ENCODE measurements around the gene CPXM1. TPM values are rescaled to one million over a fixed set of nuclear protein-coding genes. Genes with fewer than 3 reads are reported as not detected.

CPXM1 gene
- total RNA-seq, 1 donor from 2014 or later: 155 TPM

GRCh38 chr20:2807019-2807418, 6.6 kb upstream of the CPXM1 start:
- TF ChIP-seq, protein P1, sequence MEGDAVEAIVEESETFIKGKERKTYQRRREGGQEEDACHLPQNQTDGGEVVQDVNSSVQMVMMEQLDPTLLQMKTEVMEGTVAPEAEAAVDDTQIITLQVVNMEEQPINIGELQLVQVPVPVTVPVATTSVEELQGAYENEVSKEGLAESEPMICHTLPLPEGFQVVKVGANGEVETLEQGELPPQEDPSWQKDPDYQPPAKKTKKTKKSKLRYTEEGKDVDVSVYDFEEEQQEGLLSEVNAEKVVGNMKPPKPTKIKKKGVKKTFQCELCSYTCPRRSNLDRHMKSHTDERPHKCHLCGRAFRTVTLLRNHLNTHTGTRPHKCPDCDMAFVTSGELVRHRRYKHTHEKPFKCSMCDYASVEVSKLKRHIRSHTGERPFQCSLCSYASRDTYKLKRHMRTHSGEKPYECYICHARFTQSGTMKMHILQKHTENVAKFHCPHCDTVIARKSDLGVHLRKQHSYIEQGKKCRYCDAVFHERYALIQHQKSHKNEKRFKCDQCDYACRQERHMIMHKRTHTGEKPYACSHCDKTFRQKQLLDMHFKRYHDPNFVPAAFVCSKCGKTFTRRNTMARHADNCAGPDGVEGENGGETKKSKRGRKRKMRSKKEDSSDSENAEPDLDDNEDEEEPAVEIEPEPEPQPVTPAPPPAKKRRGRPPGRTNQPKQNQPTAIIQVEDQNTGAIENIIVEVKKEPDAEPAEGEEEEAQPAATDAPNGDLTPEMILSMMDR (IDR thresholded peaks at IDR 0.05; ENCODE audit: unreplicated experiment): no peak
- Mint-ChIP-seq H3K9me3 (peaks cover 15% of the 10 kb centered on the region), H3K27ac (no peak overlapping the region), H3K27me3 (ENCODE audit: low read depth) (peaks cover 57% of the 10 kb centered on the region), H3K4me1 (peaks cover 9% of the 10 kb centered on the region), H3K4me3 (no peak overlapping the region), H3K36me3 (no peaks in the 10 kb centered on the region)
- no peak for DNase-seq (ENCODE audit: low spot score in 2 of 2, unreplicated experiment in 2 of 2)

DNA sequence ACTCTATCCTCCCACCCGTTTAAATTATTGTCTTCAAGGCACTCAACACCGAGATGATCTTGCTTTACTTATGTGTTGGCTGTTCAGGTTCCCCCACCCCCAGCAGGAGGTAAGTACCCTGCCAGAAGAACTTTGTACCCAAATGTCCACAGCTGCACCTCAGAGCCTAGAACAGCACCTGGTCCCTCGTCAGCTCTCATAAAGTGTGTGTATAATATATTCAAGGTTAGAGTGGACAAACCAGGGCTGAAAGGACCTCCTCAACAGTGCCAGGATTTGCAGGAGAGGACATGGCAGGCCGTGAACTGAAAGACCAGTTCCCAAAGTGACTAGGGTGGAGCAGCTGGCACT, 5.9 kb upstream of the CPXM1 start:
- Mint-ChIP-seq H3K27ac (no peak overlapping the region), H3K27me3 (ENCODE audit: low read depth) (peaks cover 63% of the 10 kb centered on the region), H3K4me3 (no peak overlapping the region), H3K36me3 (no peaks in the 10 kb centered on the region), H3K4me1 (peaks cover 12% of the 10 kb centered on the region), H3K9me3 (peaks cover 10% of the 10 kb centered on the region)
- DNase-seq (ENCODE audit: low spot score in 2 of 2, unreplicated experiment in 2 of 2): no peak
- TF ChIP-seq, protein P1 (IDR thresholded peaks at IDR 0.05; ENCODE audit: unreplicated experiment): no peak

DNA sequence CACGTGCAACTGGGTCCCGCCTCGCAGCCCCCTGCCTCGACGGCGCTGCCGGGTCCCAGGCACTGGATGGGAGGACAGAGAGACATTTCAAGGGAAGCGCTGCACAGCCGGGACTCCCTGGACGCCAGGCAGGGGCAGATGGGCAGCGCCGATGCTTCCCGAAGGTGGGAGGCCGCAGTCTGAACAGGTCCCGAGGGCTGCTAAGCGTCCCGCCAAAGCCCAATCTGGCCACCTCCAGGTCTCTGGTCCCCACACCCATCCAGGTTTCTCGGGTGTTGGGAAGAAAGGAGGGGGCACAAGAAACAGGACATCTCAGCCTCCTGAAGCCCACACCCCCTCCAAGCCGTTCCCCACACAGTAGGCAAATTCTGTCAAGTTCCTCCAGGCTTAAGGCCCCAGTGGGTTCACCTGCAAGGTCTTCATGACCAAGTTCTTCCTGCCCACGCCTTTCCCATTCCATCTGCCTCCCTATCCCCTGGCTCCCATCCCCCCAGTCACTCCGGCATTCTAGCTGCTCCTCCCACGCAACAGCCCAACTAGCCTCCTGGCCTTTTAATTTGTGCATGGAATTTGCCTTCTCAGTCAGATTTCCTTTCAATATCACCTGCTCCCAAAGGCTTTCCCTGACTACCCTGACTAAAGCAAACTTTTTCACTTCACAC, 5.4 kb upstream of the CPXM1 start:
- Mint-ChIP-seq H3K4me3 (no peak overlapping the region), H3K27me3 (ENCODE audit: low read depth) (peaks cover 68% of the 10 kb centered on the region), H3K9me3 (peaks cover 5% of the 10 kb centered on the region), H3K27ac (no peak overlapping the region), H3K36me3 (no peaks in the 10 kb centered on the region), H3K4me1 (peaks cover 17% of the 10 kb centered on the region)
- TF ChIP-seq, protein P1 (IDR thresholded peaks at IDR 0.05; ENCODE audit: unreplicated experiment): no peak
- DNase-seq (ENCODE audit: low spot score in 2 of 2, unreplicated experiment in 2 of 2): no peak

DNA sequence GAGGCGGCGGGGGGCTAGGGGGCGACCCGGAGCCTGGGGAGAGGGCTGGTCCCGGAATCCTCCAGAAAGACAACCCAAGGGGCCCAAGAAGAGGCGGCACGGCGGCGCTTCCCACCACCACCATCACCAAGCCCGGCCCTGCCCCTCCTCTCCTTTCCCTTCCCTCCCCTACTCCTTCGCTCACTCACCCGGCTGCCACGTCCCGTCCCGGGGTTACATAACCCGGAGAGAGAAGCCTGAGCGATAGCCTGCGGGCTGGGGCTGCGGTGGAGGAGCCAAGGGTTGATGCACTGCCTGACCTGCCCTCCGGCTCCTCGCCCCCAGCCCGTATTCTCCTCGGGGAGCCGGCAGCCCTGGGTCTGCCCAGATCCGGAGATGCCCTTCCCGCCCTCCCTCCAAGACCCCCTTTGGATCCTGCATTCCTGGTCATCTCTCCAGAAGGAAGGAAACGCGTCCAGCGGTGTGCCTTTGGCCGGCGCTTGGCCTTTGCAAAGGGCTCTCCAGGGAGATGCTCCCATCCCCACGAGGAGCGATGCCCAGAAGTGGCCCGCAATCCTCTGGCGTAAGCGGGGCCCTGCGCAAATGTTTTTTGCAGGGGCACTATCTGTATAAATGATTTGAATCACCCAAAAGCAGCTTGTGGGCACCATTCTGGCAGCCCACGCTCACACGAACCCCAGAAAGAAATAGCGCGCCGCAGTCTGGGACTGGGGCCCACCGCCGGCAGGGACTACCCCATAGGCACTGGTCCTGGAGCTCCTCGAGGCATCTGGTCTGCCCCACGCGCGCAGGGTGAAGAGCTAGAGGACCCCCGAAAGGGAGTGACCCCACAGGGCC, 4.6 kb upstream of the CPXM1 start:
- H3K36me3 Mint-ChIP-seq: no peaks in the 10 kb centered on the region
- no peak overlapping the region for H3K27ac Mint-ChIP-seq
- TF ChIP-seq, protein P1 (IDR thresholded peaks at IDR 0.05; ENCODE audit: unreplicated experiment): no peak
- DNase-seq (ENCODE audit: low spot score in 2 of 2, unreplicated experiment in 2 of 2): no peak
- H3K4me1 Mint-ChIP-seq: peaks cover 21% of the 10 kb centered on the region
- peaks cover 5% of the 10 kb centered on the region for H3K9me3 Mint-ChIP-seq
- H3K27me3 Mint-ChIP-seq (ENCODE audit: low read depth): peaks cover 72% of the 10 kb centered on the region
- no peak overlapping the region for H3K4me3 Mint-ChIP-seq

DNA sequence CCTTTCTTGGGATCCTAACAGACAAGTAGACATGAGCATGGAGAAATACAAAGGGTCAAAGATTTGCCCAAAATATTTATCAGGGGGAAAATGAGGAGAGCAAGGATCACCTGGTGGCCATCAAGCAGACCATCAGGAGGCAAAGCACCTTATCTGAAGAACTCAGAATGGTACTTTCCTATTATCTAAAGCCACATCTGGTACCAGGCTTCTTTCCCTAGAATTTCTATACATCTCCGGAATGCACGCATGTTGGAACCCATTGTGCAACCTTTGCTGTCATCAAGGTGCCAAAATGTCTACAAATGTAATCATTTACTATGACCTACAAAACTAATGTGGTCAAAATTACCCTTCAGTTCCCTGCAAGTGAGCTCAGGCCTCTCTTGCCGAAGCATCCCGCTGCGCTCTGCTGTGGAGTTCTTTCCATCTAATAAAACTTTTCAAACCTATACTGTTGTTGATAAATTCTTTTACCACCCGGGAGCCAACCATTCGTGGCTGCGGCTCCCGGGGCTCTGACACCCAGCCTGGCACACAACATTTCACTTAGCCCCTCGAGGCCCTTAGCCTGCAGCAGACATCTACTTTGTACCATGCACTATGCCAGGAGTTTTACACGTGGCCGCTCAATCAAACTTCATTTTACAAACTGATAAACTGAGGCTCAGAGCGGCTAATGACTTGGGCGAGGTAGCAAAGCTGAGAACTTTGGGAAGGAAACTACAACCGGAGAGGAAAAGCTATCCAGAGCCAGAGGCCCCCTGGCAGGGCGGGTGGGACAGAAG, 3.8 kb upstream of the CPXM1 start:
- Mint-ChIP-seq H3K4me1 (peaks cover 28% of the 10 kb centered on the region), H3K36me3 (no peaks in the 10 kb centered on the region), H3K4me3 (peak overlapping the region; percentile 0), H3K27me3 (ENCODE audit: low read depth) (peaks cover 78% of the 10 kb centered on the region), H3K9me3 (peaks cover 5% of the 10 kb centered on the region), H3K27ac (no peak overlapping the region)
- no peak for DNase-seq (ENCODE audit: low spot score in 2 of 2, unreplicated experiment in 2 of 2)
- TF ChIP-seq, protein P1 (IDR thresholded peaks at IDR 0.05; ENCODE audit: unreplicated experiment): no peak

Data from mesothelial cell of epicardium (in vitro differentiated cells).